MG63 (cell line): Measurements from ENCODE around the gene CABP2. TPM values are rescaled to one million over a fixed set of nuclear protein-coding genes. Genes with fewer than 3 reads are reported as not detected.

Experiments
- DNase-seq: peaks from one replicate; pipeline ENCODE4 v3.0.0-alpha.2; 2020
- H3K27me3 ChIP-seq: fragments of 250-450 bp; sonication (Bioruptor Pico); 2 replicates; pipeline ENCODE4 v1.5.1; 2020; ENCODE audit warnings: mild to moderate bottlenecking, moderate library complexity
- H3K36me3 ChIP-seq: fragments of 250-450 bp; sonication (Bioruptor Pico); 2 replicates; pipeline ENCODE4 v1.5.1; 2020; ENCODE audit warnings: mild to moderate bottlenecking, moderate library complexity
- H3K4me3 ChIP-seq: fragments of 250-450 bp; sonication (Bioruptor Pico); 2 replicates; pipeline ENCODE4 v1.5.1; 2020; ENCODE audit warnings: mild to moderate bottlenecking, moderate library complexity
- H3K9me3 ChIP-seq: fragments of 250-450 bp; sonication (Bioruptor Pico); 2 replicates; pipeline ENCODE4 v1.5.1; 2020; ENCODE audit warnings: mild to moderate bottlenecking, moderate library complexity
- total RNA-seq: library from RNA; depleted of rRNA; stranded (reverse); fragments of >200 nt; shearing (Covaris generic); gene quantifications from 2 replicates; pipeline ENCODE4 v1.2.3, GENCODE V29; 2014; ENCODE audit warnings: low replicate concordance

Gene CABP2
- total RNA-seq, 1 experiment from 2014 or later: not detected

DNA sequence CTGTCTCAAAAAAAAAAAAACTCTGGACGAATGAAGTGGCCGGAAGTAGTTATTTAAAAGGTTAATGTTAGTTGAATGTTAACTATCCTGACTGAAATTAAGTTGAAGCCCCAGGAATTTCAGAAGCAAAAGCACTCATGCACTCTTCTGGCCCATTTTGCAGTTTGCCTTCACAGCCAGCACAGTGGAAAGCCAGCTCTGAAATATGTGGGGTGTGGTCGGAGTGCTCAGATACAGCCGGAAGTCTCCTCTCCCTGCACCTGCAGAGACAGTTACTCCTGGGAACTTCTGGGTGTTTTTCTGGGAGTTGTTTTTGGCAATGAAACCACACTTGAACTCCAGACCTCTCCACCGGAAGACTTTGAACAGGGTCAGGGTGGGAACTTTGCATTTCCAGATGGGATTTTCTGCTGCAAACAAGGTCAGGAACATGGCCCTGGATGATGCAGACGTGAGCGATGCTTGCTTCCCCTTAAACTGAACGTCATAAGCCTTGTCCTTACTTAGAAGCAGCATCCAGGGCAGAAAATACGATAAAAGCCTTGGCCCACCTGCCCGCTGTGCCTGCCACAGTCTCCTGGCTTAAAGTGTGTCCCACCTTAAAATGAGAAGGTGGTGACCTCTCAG is 21.5 kb upstream of the CABP2 start:
- no peak overlapping the region for H3K4me3 ChIP-seq
- no peaks in the 10 kb centered on the region for H3K9me3 ChIP-seq
- no peaks in the 10 kb centered on the region for H3K27me3 ChIP-seq
- no peaks in the 10 kb centered on the region for H3K36me3 ChIP-seq
- DNase-seq: no peak

DNA sequence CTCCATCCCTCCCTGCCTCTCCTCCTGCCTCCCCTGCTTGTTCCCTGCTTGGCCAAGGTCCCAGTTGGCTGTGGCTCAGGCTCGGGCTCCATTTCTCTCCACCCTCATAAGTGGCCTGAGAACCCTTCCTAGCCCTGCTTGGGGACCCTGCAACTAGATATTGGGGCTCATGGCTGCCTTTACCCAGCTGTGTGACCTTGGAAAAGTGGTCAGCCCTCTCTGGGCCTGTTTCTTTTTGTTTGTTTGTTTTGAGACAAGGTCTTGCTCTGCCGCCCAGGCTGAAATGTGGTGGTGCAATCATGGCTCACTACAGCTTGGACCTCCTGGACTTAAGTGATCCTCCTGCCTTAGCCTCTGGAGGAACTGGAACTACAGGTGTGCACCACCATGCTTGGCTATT is 20.3 kb upstream of the CABP2 start:
- no peak for DNase-seq
- no peaks in the 10 kb centered on the region for H3K9me3 ChIP-seq
- H3K27me3 ChIP-seq: no peaks in the 10 kb centered on the region
- H3K36me3 ChIP-seq: no peaks in the 10 kb centered on the region
- H3K4me3 ChIP-seq: no peak overlapping the region

DNA sequence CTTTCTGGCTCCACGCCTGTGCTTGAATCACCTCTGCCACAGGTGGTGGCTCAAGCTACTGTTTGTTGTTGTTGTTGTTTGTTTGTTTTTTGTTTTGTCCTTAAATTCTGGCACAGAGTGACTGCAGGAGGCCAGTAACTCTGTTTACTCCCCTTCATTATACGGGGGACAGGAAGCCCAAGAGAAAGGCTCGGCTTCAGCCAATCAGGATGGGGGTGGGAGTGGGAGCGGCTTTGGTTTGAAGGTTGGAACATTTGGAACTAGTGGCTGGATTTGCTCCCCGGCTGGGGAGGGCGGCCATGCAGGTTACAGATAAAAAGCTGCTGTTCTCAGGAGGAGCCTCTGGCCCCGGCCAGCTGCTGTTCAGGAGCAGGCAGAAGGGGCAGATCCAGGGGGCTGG is 19.7 kb upstream of the CABP2 start:
- no peak for DNase-seq
- H3K36me3 ChIP-seq: no peaks in the 10 kb centered on the region
- H3K9me3 ChIP-seq: no peaks in the 10 kb centered on the region
- H3K27me3 ChIP-seq: no peaks in the 10 kb centered on the region
- H3K4me3 ChIP-seq: no peak overlapping the region

DNA sequence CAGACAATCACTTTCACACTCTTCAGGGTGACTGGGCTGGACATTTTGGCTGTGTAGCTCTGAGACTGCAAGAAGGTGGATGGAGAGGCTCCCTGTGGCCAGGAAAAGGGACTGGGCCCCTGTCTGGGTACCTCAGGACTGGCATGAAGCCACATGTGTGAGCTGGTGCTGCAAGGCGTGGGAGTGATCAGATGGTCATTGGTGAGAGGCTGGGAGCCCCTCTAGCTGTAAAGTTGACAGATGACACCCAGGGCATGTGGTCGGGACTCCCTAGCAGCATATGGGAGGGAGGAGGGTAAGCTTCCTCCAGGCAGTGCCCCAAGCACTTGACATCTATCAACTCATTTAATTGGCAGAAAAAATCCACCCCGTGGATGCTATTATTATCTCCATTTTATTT is 18.9 kb upstream of the CABP2 start:
- no peaks in the 10 kb centered on the region for H3K36me3 ChIP-seq

DNA sequence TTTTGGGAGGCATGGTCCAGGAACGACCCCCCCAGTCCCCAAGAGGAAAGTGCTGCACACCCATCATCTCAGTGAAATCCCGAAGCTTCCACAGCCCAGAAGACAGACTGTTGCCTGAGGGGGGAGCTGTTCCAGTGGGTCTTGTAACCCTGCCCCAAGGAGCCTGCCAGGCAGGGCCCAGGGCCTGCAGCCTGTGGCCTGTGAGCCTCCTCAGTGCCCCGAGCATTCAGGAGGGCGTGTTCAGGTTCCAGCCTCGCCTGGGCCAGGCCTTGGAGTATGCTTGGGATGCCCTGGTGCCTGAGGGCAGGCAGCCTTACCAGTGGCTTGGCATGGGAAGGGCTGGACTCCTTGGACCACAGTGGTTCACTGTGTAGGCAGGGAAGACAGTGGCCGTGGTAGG is 18.0 kb upstream of the CABP2 start:
- Histone ChIP-seq H3K27me3 (no peaks in the 10 kb centered on the region), H3K4me3 (no peak overlapping the region), H3K36me3 (no peaks in the 10 kb centered on the region), H3K9me3 (no peaks in the 10 kb centered on the region; the same call in 1 of the 2 replicates)
- no peak for DNase-seq

More for the DNA sequence above, 18.9 kb upstream of the CABP2 start:
- H3K27me3 ChIP-seq: no peaks in the 10 kb centered on the region
- no peaks in the 10 kb centered on the region; the same call in 1 of the 2 replicates for H3K9me3 ChIP-seq
- no peak for DNase-seq
- H3K4me3 ChIP-seq: no peak overlapping the region

DNA sequence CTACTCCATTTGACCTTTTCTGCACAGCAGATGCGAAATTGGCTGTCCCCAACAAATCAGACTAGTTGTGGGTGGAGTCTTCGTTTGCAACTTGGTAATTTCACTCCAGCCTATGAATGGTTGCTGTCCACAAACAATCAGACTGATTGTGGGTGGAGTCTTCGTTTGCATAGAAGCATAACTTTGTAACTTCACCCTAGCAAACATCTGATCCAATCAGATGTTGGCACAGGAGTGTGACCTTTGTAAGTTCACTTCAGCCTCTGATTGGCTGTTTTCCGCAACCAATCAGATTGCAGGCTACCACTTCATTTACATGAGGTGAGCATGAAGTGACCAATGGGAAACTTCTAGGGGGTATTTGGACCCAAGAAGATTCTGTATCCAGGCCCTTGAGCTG is 16.3 kb upstream of the CABP2 start:
- H3K4me3 ChIP-seq: no peak overlapping the region
- peaks cover 5% of the 10 kb centered on the region for H3K9me3 ChIP-seq
- DNase-seq: no peak
- H3K36me3 ChIP-seq: no peaks in the 10 kb centered on the region
- no peaks in the 10 kb centered on the region for H3K27me3 ChIP-seq

DNA sequence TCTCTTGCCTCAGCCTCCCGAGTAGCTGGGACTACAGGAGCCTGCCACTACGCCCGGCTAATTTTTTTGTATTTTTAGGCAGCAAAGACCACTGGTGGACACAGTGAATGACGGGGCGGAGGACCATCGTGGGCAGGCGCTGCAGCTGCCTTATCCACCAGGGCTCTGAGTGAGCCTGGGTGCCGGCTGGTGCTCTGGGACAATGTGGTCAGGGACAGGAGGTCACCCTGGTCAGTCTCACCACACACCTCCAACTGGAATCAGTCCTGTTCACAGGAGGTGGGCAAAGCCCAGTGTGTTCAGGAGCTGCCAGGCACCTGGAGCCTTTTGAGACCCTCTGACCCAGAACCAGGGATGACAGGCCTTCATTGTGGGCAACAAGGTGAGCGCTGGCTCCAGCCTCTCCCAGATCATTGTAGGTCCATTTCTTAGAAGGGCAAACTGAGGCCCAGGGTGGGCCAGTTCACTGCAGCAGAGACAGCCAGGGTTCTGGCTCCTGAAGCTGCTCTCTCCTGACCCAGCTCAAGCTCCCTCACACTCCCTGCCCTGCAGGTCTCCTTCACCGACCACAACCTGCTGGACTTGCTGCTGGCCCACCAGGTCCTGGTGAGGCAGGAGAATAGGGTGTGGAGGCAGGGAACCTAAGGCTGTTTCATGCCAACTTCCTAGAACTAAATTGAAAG is 15.7 kb upstream of the CABP2 start:
- Histone ChIP-seq H3K9me3 (peaks cover 11% of the 10 kb centered on the region), H3K36me3 (no peaks in the 10 kb centered on the region), H3K4me3 (no peak overlapping the region), H3K27me3 (no peaks in the 10 kb centered on the region)
- DNase-seq: no peak

DNA sequence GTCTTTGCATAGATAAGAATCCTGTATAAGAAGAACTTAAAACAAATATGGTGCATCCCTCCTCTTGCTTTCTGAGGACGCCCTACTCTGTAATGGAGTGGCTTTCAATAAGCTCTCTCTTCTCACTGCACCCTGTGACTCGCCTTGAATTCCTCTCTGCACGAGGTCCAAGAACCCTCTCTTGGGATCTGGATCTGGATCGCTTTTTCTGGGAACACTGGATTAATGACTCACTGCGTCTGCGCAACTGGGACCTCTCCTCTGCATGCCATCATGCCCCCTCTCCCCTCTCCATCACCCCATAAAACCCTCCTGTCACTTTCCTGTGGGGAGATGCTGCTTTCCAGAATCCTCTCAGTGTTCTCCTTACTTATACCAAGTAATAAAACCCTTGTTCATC is 15.1 kb upstream of the CABP2 start:
- no peak overlapping the region for H3K4me3 ChIP-seq
- peaks cover 18% of the 10 kb centered on the region for H3K9me3 ChIP-seq
- H3K36me3 ChIP-seq: no peaks in the 10 kb centered on the region
- no peaks in the 10 kb centered on the region for H3K27me3 ChIP-seq
- DNase-seq: no peak

DNA sequence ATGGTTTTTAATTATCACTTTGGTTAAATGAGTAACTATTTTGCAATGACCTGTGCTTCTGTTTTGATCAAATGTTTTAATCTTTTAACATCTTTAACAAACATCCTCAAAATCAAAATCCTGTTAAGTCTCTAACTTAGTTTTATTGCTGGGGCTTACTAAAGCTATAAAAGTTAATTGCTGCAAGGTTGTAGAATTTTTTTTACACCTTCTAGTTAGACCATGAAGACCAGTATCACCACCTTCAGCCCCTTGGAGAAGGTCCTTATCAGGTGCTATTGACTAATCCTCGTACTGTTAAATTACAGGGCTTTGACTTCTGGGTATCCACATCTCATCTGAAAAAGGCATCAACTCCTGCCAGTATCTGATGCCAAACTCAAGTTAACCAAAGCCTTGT is 12.3 kb upstream of the CABP2 start:
- H3K27me3 ChIP-seq: no peaks in the 10 kb centered on the region
- peaks cover 20% of the 10 kb centered on the region for H3K9me3 ChIP-seq
- H3K36me3 ChIP-seq: no peaks in the 10 kb centered on the region

DNA sequence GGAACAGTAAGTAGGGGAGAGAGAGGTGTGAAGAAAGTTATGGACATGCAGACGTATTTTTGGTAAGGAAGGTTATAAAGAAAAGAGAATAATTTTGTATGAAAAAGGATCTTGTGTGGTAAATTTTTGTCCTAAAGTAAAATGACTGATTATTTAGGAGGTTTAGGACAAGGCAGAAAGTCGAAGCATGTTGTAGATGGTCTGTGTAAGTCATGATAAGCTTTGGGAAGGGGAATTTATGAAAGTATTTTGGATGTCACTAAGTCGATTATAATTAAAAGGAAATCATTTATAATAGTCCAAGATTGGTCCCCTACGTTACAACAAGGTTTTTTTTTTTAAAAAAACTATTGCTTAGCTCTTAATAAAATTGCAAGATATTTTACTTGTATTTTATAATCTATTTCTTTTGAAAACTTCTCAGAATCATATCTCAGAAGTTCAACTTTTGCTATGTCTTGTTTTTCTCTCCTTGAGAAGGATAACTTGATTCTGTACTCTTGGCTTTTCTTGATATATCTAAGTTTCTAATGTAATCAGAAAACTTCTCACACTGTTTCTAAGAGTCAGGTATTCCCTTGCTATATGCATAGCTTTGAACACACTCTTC is 10.9 kb upstream of the CABP2 start:
- Histone ChIP-seq H3K36me3 (no peaks in the 10 kb centered on the region), H3K27me3 (no peaks in the 10 kb centered on the region), H3K9me3 (peaks cover 20% of the 10 kb centered on the region), H3K4me3 (no peak overlapping the region)
- no peak for DNase-seq

More for the DNA sequence above, 12.3 kb upstream of the CABP2 start:
- no peak overlapping the region for H3K4me3 ChIP-seq
- no peak for DNase-seq

DNA sequence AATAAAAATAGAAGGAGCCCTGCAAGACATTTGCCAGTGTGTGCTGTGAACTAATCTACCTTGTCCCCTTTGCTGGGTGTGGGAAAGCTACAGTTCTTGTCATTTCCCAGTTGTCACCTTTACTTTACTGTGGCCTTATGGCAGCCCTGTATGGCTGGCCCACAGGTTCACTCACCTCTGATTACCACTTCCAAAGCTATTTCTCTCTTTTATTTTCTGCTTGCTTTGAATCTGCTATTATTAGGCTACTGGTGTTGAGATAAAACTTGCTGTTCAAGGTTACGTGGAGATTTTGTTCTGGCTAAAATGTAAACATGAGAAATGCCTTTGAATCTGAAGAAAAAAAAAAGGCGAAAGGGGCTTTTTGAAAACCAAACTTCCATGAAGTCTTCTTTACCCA is 9.6 kb upstream of the CABP2 start:
- Histone ChIP-seq H3K9me3 (peaks cover 20% of the 10 kb centered on the region), H3K36me3 (no peaks in the 10 kb centered on the region), H3K27me3 (no peaks in the 10 kb centered on the region), H3K4me3 (no peak overlapping the region)
- DNase-seq: no peak

DNA sequence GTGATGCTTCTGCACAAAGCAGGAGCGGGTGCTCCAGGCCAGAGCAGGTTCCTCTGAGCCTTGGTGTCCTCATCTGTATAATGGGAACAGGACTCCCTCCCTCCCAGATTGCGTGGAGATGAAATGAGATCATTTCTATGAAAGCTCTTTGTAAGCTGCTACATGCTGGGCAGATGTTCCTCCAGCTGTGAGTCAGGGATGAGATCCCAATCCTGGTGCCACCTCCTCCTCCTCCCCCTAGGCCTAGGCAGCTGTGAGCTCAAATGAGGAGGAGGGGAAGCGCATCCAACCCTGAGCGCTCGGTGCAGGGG is 7.0 kb upstream of the CABP2 start:
- Histone ChIP-seq H3K27me3 (no peaks in the 10 kb centered on the region), H3K4me3 (no peak overlapping the region), H3K9me3 (peaks cover 17% of the 10 kb centered on the region), H3K36me3 (no peaks in the 10 kb centered on the region)
- DNase-seq: peak; percentile 40

DNA sequence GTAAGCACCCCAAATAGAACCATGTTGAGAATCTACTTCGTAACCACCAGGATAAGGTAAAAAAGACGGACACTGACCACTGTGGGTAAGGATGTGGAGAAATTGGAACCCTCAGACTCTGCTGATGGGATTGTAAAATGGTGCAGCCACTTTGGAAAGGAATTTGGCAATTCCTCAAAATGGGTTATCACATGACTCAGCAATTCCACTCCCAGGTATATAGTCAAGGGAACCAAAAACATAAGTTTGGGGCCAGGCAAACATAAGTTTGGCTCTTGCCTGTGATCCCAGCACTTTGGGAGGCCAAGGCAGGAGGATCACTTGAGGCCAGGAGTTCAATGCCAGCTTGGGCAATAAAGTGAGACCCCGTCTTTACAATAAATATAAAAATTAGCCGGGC is 5.1 kb upstream of the CABP2 start:
- Histone ChIP-seq H3K9me3 (peaks cover 3% of the 10 kb centered on the region), H3K4me3 (no peak overlapping the region), H3K36me3 (no peaks in the 10 kb centered on the region), H3K27me3 (no peaks in the 10 kb centered on the region)
- no peak for DNase-seq

DNA sequence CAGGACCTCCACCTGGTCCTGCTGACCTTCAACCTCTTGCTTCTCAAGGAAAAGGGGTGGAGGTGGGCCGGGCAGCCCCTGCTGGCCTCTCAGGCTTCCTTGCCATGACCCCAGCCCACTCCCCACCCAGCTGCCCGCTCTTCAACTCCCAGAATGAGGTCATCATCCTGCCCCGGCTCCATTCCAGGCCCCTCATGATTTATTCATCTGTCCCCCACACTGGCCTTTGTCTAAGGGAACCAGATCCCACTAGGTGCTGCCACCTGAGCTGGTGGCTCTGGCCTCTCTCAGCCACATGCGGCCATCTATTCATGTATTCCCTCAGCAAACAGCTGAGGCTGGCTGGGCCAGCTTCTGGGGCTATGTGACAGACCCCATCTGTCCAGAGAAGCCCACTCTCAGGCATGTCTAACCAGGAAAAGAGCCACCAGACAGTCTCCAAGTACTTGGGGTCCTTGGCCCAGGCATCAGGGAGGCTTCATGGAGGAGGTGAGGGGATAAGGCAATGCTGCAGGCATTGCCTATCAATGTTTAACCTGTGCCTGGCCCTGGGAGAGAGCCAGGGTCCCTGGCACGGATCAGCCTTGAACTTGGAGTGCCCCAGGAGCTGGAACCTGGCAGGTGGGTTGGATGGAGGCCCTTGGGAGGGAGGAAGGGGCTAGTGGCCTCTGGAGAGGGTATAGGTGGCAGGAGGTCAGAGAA is 2.2 kb upstream of the CABP2 start:
- no peaks in the 10 kb centered on the region for H3K36me3 ChIP-seq
- DNase-seq: no peak
- no peaks in the 10 kb centered on the region for H3K9me3 ChIP-seq
- H3K4me3 ChIP-seq: no peak overlapping the region
- no peaks in the 10 kb centered on the region for H3K27me3 ChIP-seq

DNA sequence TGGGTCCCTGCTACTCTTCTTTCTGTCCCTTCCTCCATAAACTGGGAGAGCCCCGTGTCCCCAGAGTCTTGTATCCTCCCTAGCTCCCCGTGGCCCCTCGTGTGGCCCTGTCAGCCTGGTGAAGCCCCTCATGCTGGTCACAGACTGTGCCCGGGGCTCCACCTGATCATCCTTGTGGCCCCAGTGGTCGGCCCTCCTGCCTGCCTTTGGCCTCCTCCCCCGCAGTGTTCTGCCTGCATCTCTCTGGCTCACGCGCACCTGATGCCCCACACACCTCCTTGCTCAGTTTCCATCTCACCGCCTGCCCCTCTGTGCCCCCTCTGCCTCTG is 1.2 kb upstream of the CABP2 start:
- DNase-seq: no peak
- Histone ChIP-seq H3K4me3 (no peak overlapping the region), H3K9me3 (no peaks in the 10 kb centered on the region), H3K27me3 (no peaks in the 10 kb centered on the region), H3K36me3 (no peaks in the 10 kb centered on the region)

DNA sequence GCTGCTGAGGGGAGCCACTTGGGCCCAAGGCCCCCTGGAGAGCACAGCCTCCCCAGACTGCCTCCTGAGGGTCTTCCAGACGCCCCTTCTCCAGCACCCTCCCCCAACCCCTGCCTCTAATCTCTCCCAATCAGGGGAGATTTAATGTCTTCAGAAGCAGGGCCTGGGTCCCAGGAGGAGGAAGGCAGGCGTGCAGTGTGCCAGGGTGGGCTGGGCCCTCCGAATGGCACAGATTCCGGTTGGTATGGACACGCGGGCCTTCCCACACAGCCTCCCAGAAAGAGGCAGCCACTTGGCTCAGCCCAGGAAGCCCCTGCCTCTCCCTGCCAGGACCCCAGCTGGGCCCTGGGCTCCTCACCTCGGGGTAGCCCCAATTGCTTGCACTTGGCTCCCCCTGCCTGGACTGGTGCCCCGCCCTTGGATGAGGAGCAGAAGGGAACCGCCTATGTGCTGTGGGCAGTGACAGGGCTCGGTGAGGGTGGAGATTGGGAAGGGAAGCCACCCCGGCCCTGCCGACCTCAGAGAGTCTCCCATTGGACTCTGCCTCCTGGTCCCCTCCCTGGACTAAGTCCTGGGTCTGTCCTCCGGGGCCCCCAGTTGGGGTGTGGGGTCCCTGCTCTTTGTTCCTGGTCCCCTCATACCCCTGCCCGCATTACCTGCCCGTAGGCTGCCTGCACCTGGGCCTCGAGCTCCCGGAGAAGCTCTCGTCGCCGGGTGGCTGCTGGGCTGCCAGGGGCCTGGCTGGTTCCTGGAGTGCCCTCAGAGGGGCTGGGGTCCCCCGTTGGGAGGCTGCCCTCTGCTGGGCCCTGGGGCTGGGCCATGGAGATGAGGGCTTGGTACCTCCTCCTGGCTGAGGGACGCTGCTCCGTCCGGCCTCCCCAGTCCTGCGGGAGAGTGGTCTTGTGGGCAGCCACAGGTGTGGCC is 572 bp upstream of the CABP2 start:
- H3K9me3 ChIP-seq: no peaks in the 10 kb centered on the region
- H3K27me3 ChIP-seq: no peaks in the 10 kb centered on the region
- no peak for DNase-seq
- no peak overlapping the region for H3K4me3 ChIP-seq
- no peaks in the 10 kb centered on the region for H3K36me3 ChIP-seq

DNA sequence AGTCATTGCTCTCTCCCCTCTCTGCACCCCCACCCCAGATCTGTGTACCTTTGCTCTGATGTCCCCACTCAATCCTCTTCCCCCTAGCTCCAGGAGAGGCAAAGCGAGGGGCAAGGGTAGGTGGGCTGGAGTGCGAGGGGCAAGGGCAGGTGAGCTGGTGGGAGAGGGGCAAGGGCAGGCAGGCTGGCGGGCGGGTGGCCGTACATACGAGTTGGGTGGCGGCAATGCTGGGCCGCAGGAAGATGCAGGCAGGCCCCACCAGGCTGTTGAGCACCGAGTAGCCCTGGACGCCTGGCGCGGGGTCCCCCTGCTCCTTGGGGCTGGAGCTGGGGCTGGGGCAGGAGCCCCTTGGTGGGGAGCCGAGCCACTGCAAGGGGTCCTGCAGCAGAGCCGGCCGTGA is 908 bp downstream of the CABP2 start:
- Histone ChIP-seq H3K9me3 (no peaks in the 10 kb centered on the region), H3K27me3 (no peaks in the 10 kb centered on the region), H3K4me3 (no peak overlapping the region), H3K36me3 (no peaks in the 10 kb centered on the region)
- DNase-seq: no peak
